ENCODE results near the gene KRTAP4-3.
A peak's percentile ranks its signal among the peaks of the same experiment; 100 is the strongest.
"Not testable (repeated sequence)": the region's sequence is repeated elsewhere in the genome, so short reads cannot be mapped to it uniquely, and the experiment has no call there.

Gene KRTAP4-3

DNA sequence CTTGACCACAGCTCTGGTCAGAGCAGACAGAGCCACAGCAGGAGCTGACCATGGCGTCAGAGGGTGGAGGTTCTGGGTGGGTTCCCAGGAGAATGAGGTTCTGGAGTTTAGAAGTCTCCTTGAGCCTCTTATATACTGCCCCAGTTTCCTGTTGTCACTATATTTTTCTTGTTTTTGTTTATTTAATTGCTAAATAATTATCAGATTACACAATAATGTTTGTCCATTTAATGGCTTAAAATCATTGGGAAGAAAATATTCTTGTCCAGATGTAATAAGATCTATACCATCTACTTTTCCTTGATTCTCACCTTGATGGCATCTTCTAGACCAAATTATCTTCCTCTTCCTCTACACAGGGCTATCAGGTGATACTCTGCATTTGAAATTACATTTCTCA lies at the start of gene KRTAP4-3:
TSS of gene KRTAP4-3 (minus strand) at position 101 of the 400 bp plus-strand sequence. CDS start at position 52, 49 bp downstream.
- no peak for DNase-seq

DNA sequence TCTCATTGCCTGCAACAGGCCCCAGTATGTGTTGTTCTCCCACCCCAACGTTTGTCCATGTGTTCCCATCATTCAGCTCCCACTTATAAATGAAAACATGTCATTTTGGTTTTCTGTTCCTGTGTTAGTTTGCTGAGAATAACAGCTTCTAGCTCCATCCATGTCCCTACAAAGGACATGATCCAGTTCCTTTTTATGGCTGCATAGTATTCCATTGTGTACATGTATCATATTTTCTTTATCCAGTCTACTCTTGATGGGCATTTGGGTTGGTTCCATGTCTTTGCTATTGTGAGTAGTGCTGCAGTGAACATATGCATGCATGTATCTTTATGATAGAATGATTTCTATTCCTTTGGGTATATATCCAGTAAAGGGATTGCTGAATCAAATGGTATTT lies 47.7 kb upstream of the KRTAP4-3 start:
- no peak for DNase-seq

GRCh38 chr17:41212524-41213169 lies 44.6 kb upstream of the KRTAP4-3 start:
- no peak for DNase-seq

DNA sequence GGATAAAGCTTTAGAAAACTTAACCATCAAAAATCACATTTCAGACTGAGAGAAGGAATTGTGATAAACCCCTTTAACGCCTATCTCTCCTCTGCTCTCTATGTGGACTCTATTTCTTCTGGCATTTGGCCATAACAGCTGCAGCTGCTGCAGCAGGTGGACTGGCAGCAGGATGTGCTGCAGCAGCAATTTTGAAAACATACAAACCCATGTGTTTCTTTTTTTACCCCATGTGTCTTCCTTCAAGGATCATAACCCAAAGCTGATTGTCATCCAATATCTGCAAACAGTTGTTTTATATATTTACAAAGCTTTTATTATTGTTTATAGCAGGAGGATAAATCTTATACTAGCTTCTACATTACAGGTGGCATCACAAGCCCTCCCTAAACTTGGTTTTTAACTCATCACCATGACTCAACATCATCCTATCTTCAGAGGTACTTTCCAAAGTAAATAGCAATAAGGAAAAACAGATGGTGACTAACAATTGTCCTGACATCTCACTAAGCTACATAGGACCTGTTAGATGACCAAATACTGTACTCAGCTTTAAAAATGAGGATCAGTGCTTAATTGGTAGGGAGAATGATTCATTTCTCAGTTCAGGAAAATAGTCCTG lies 43.9 kb upstream of the KRTAP4-3 start:
- no peak for DNase-seq

DNA sequence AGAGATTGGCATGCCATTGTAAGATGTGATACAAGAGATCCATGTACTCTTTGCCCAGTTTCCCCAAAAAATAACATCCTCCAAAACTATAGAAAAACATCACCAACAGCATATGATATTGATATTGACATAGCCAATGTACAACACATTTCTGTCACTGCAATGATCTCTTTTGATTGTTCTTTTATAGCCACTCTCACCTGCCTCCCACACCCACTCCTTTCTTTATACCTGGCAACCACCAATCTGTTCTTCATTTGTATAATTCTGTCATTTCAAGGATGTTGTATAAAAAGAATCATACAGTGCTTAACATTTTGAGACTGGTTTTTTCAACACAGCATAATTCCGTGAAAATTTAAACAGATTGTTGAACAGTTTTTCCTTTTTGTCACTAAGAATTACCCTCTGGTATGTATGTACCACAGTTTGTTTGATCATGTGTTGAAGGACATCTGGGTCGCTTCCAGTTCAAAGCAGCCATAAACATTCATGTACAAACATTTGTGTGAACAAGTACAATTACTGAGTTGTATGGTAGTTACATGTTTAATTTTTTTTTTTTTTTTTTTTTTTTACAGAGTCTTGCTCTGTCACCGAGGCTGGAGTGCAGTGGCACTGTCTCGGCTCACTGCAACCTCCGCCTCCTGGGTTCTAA lies 31.5 kb upstream of the KRTAP4-3 start:
- DNase-seq, result no peak

DNA sequence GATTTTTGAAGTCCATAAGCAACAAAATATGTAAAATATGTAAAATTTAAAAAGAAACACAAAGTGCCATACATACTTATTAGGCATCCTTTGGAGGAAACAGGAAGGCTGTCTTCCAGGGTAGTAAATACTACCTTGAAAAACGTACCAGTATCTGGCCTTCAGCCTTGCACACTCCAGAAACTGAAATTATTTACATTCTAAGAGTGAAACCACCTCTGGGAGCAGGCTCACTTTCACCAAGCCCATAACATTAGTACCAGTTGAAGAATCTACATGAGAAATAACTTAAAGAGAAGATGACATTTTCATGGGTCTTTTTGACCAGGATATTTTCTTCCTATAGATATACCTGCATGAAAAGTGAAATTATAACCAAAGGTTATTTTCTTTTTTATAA lies 28.0 kb upstream of the KRTAP4-3 start:
- DNase-seq, result no peak

- DNase-seq, result no peak
Measured at GRCh38 chr17:41190328-41190727, 22.3 kb upstream of the KRTAP4-3 start.

GRCh38 chr17:41189837-41190318 lies 21.9 kb upstream of the KRTAP4-3 start, which contains the start of gene KRTAP9-1:
Gene KRTAP9-1, plus strand, starts transcription at chr17:41189887. Its CDS starts 0 bp downstream, at chr17:41189887.
- DNase-seq, result not testable (repeated sequence)

DNA sequence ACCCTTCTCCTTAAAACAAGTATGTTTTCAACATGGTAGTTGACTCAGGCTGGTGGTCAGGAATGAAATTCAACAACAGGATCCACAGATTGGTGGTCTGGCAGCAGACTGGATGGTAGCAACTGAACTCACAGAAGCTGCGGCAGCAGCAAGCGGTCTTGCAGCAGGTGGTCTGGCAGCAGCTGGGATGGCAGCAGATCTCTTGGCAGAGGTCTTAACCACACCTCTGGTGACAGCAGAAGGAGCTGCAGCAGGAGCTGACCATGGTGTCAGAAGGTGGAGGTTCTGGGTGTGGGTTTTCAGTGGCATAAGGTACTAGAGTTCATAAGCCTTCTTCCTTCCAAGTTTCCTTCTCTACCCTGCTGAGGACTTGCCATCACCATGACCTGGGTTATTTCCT lies 18.9 kb upstream of the KRTAP4-3 start:
- no peak for DNase-seq

DNA sequence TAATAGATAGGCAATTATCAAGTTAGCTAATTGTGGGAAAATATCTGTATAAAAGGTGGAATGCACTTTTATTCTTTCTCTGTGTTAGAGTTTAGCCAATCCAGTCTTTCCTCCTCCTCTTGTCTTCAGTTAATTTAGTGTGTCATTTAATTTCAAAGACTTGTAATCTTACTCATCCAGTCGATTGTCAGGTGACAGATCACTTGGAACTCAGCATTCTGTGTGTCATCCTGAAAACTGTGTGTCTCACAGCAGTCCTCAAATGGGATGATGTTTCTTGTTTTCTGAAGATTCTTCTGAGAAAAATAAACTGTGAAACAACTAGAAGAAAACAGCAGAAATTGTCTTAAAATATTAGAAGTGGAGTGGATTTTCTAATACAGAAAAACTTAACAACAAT lies 17.0 kb upstream of the KRTAP4-3 start:
- DNase-seq, result no peak

DNA sequence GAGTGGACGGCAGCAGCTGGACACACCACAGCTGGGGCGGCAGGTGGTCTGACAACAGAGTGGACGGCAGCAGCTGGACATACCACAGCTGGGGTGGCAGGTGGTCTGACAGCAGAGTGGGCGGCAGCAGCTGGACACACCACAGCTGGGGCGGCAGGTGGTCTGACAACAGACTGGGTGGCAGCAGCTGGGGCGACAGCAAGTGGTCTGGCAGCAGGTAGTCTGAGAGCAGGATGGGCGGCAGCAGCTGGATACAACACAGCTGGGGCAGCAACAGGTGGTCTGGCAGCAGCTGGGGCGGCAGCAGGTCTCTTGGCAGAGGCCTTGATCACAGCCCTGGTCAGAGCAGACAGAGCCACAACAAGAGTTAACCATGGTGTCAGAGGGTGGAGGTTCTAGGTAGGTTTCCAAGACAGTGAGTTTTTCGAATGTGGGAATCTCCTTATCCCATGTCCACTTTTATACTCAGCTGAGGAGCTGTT lies 16.5 kb upstream of the KRTAP4-3 start, which contains the start of gene KRTAP4-1:
TSS of gene KRTAP4-1 (minus strand) at position 432 of the 482 bp plus-strand sequence. CDS start at position 375, 57 bp downstream.
- DNase-seq, result no peak

DNA sequence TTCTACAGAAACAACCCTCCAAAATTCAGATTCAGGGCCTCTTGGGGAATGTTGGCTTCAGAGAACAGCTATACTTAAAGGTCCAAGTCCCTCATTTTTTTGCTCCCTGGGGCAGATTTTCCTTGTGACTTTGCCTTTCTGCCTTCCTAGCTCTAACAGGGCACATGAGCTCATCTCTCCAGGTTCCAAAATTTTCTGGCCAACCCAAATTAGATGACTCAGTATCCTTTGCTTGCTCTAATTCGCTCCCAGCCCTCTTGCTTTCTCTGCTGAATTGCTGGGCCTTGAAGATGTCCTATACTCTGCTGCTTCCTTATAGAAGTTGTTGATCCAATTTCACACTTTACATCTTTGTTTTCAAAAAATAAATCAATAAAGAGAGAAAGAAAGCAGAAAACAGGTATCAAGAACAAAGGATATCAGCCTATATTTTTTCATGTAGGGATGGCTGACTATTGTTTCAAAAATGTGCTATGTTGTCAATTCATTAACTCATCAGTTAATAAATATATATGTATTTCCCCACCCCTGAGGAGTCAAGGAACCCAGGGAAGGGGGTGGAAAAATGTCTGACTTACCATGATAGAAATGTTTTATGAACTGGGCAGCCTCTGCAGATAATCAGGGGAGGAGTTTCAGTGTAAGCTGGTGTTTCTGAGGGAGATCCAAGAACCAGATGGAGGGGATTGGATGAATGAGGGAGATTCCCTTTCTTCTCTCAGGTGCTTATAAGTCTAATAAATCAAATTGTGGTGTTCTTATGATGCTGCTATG lies 11.0 kb upstream of the KRTAP4-3 start:
- no peak for DNase-seq

DNA sequence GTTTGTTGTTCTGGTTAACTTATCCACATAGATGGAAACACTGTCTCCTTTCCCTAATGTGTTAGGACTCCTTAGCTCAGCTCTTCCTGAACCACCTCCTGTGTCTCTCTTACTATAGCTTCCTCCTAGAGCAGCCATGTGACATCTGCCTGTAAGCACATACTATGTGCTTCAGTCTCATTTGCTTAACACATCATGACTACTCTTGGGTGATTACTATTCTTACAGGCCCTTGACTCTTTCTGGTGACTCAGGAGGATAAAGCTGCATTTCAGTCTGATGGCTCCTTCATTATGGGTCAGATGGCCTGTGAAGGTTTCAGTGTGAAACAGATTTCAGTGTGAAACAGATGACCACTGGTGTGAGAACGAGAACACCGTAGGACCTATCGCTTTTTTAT lies 10.3 kb upstream of the KRTAP4-3 start:
- DNase-seq, result peak; percentile 67

DNA sequence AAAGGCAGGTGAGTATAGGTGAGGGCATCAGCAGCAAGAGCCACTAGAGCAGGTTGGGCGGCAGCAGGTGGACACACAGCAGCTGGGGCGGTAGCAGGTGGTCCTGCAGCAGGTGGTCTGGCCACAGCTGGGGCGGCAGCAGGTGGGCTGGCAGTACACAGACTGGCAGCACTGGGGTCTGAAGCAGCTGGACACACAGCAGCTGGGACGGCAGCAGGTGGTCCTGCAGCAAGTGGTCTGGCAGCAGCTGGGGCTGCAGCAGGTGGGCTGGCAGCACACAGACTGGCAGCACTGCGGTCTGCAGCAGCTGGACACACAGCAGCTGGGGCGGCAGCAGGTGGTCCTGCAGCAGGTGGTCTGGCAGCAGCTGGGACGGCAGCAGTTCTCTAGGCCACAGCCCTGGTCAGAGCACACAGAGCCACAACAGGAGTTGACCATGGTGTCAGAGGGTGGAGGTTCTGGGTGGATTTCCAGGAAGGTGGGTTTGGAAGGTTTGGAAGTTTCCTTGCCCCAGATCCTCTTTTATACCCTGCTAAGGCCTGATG lies 9.8 kb upstream of the KRTAP4-3 start, which contains the start of gene KRTAP4-2:
TSS of gene KRTAP4-2 (minus strand) at position 495 of the 545 bp plus-strand sequence. CDS start at position 438, 57 bp downstream.
- no peak for DNase-seq

DNA sequence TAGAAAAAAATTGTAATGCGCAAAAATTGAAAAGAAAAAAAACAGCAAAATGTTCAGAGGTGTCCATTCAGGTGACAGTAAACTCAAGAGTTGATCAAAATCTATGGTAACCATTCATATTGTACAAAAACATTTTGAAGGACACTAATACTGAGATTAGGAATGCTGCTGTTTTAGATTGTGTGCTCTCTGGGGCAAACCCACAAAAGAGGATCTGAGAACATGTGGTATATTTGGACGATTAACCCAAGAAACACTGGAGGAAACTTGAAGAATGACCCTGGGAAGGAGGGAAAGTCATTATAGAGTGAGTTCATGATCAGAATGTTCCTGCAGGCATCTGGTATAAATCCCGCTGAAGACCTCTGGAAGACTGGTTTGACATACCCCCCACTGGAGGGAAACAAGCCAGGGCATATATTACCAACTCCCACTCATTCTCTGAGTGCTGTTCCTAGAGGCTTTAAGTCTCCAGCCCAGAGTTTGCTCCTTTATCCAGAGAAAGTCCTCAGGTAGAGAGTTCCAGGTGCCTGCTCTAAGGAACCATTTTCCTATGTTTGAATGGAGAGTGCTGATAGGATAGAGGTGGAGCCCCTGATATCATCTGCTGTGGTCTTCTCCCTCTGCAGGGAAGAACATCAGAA lies 8.8 kb upstream of the KRTAP4-3 start:
- peak; percentile 13 for DNase-seq

GRCh38 chr17:41171886-41172285 lies 3.9 kb upstream of the KRTAP4-3 start:
- DNase-seq, result no peak

GRCh38 chr17:41167561-41167960 lies 460 bp downstream of the KRTAP4-3 start:
- DNase-seq, result no peak

GRCh38 chr17:41163828-41164227 lies 4.2 kb downstream of the KRTAP4-3 start:
- DNase-seq, result no peak

- no peak for DNase-seq
Measured at GRCh38 chr17:41160648-41161047, 7.4 kb downstream of the KRTAP4-3 start, which contains the start of gene KRTAP4-4. Gene KRTAP4-4, minus strand, starts transcription at chr17:41160748. Its CDS starts 57 bp downstream, at chr17:41160691.

DNA sequence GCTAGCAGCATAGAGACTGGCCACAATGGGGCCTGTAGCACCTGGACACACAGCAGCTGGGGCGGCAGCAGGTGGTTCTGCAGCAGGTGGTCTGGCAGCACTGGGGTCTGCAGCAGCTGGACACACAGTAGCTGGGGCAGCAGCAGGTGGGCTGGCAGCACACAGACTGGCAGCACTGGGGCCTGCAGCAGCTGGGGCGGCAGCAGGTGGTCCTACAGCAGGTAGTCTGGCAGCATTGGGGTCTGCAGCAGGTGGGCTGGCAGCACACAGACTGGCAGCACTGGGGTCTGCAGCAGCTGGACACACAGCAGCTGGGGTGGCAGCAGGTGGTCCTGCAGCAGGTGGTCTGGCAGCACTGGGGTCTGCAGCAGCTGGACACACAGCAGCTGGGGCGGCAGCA lies 7.8 kb downstream of the KRTAP4-3 start:
- not testable (repeated sequence) for DNase-seq

DNA sequence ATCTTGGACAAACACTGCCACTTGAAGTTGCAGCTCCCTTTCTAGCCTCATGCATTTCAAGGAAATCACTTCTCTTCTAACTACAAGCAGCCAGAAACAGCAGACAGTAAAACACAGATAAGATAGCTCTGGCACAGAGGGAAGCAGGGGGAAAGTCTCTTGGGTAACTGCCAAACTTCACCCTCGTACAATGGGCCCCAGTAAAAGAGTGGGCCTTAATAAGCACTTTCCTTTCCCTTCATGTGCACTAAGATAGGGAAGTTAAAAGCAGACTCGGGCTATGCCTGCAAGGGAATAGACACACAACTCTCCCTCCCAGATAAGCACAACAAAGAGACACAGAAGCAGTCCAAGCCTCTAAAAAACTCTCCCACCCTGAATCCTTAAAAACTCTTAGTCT lies 14.2 kb downstream of the KRTAP4-3 start:
- DNase-seq, result no peak

DNA sequence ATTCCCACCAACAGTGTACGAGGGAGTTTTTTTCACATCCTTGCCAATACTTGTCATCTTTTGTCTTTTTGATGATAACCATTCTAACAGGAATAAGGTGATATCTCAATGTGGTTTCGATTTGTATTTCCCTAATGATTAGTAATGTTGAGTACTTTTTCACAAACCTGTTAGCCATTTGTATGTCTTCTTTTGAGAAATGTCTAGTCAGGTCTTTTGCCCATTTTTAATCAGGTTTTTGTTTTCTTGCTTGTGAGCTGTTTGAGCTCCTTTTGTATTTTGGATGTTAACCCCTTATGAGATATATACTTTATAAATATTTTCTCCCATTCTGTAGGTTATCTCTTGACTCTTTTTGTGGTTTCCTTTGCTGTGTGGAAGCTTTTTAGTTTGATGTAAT lies 16.5 kb downstream of the KRTAP4-3 start:
- DNase-seq, result no peak
